HG02973 (cell line): ENCODE results near the gene DOCK10.

ENCODE experiments used
- ATAC-seq: cut with Tn5 transposase; IDR thresholded peaks from one replicate; pipeline ENCODE4 v1.9.1; 2021; ENCODE audit warnings: moderate library complexity; ENCODE audit not compliant: unreplicated experiment

Gene DOCK10

GRCh38 chr2:225042800-225043167 lies 516 bp upstream of the DOCK10 start:
- no peak for ATAC-seq

GRCh38 chr2:225041207-225041850 lies 939 bp downstream of the DOCK10 start:
- peak; percentile 58 for ATAC-seq

GRCh38 chr2:225040856-225041206 lies 1.4 kb downstream of the DOCK10 start:
- ATAC-seq = peak; percentile 17

- no peak for ATAC-seq
Observed at GRCh38 chr2:225040142-225040541, 2.1 kb downstream of the DOCK10 start.

GRCh38 chr2:225038231-225038523 lies 4.1 kb downstream of the DOCK10 start:
- no peak for ATAC-seq

- no peak for ATAC-seq
Observed at GRCh38 chr2:225037415-225038230, 4.6 kb downstream of the DOCK10 start.

- ATAC-seq = no peak
Observed at GRCh38 chr2:225036431-225036830, 5.8 kb downstream of the DOCK10 start.

GRCh38 chr2:225033440-225034318 lies 8.6 kb downstream of the DOCK10 start:
- no peak for ATAC-seq

GRCh38 chr2:225032246-225032645 lies 10.0 kb downstream of the DOCK10 start:
- ATAC-seq = no peak

GRCh38 chr2:225031599-225031998 lies 10.7 kb downstream of the DOCK10 start:
- ATAC-seq = no peak

GRCh38 chr2:225030893-225031292 lies 11.4 kb downstream of the DOCK10 start:
- ATAC-seq = no peak

- ATAC-seq = no peak
Observed at GRCh38 chr2:225030203-225030602, 12.1 kb downstream of the DOCK10 start.

GRCh38 chr2:225028572-225028971 lies 13.7 kb downstream of the DOCK10 start:
- no peak for ATAC-seq

GRCh38 chr2:225027061-225027762 lies 15.1 kb downstream of the DOCK10 start:
- no peak for ATAC-seq

- no peak for ATAC-seq
Observed at GRCh38 chr2:225025917-225026571, 16.2 kb downstream of the DOCK10 start.

- no peak for ATAC-seq
Observed at GRCh38 chr2:225022188-225022587, 20.1 kb downstream of the DOCK10 start.

GRCh38 chr2:225020168-225020849 lies 22.0 kb downstream of the DOCK10 start:
- no peak for ATAC-seq

GRCh38 chr2:225019105-225019504 lies 23.2 kb downstream of the DOCK10 start:
- ATAC-seq = no peak

- no peak for ATAC-seq
Observed at GRCh38 chr2:225017713-225018112, 24.6 kb downstream of the DOCK10 start.

GRCh38 chr2:225017098-225017685 lies 25.1 kb downstream of the DOCK10 start:
- no peak for ATAC-seq
